GM23338 (cell line): Measurements from ENCODE around the gene NHLRC4. TPM values are rescaled to one million over a fixed set of nuclear protein-coding genes. Genes with fewer than 3 reads are reported as not detected.

Experiments
- ATAC-seq: fragments of 200-7000 bp; cut with Tn5 transposase; 3 replicates; pipeline ENCODE4 v1.9.1; 2020
- DNase-seq: peaks from one replicate; pipeline ENCODE4 v3.0.0-alpha.2; 2015; ENCODE audit warnings: low spot score
- H2AFZ ChIP-seq: fragments of 200-600 bp; sonication (generic); 2 replicates; pipeline ENCODE4 v1.8.0; 2016; ENCODE audit warnings: antibody characterized with exemption, mild to moderate bottlenecking, moderate library complexity
- H3F3A ChIP-seq: fragments of 200-600 bp; sonication (generic); replicated peaks from 2 replicates; pipeline ENCODE4 v1.8.0; 2017; ENCODE audit warnings: antibody characterized with exemption, mixed run types, low read depth
- H3K27ac ChIP-seq: fragments of 200-600 bp; sonication (generic); 2 replicates; pipeline ENCODE4 v1.6.1; 2016; ENCODE audit warnings: low read depth
- H3K27me3 ChIP-seq: fragments of 200-600 bp; sonication (generic); 2 replicates; pipeline ENCODE4 v1.8.0; 2016; ENCODE audit warnings: mild to moderate bottlenecking, mixed run types, moderate library complexity; ENCODE audit not compliant: insufficient read depth
- H3K36me3 ChIP-seq: fragments of 200-600 bp; sonication (generic); 2 replicates; pipeline ENCODE4 v1.8.0; 2016; ENCODE audit warnings: mild to moderate bottlenecking; ENCODE audit not compliant: insufficient read depth
- H3K4me1 ChIP-seq: fragments of 200-600 bp; sonication (generic); 2 replicates; pipeline ENCODE4 v1.8.0; 2016; ENCODE audit warnings: mild to moderate bottlenecking, moderate library complexity; ENCODE audit not compliant: insufficient read depth
- H3K4me2 ChIP-seq: fragments of 200-600 bp; sonication (generic); 2 replicates; pipeline ENCODE4 v1.7.1; 2017; ENCODE audit warnings: mixed run types
- H3K4me3 ChIP-seq: fragments of 200-600 bp; sonication (generic); 2 replicates; pipeline ENCODE4 v1.6.1; 2016; ENCODE audit warnings: mixed run types
- H3K79me2 ChIP-seq: fragments of 200-600 bp; sonication (generic); replicated peaks from 2 replicates; pipeline ENCODE4 v1.8.0; 2017; ENCODE audit warnings: mild to moderate bottlenecking; ENCODE audit not compliant: insufficient read depth
- H3K9me2 ChIP-seq: fragments of 200-600 bp; sonication (generic); 2 replicates; pipeline ENCODE4 v1.8.0; 2017; ENCODE audit not compliant: insufficient read depth
- H4K20me1 ChIP-seq: fragments of 200-600 bp; sonication (generic); replicated peaks from 2 replicates; pipeline ENCODE4 v1.8.0; 2017; ENCODE audit warnings: mild to moderate bottlenecking; ENCODE audit not compliant: insufficient read depth
- H3K27ac Mint-ChIP-seq: 2 replicates; pipeline ENCODE4 v1.8.0; 2020; ENCODE audit warnings: inconsistent platforms, mild to moderate bottlenecking, moderate library complexity, mixed read lengths
- H3K27me3 Mint-ChIP-seq: 3 replicates; pipeline ENCODE4 v1.8.0; 2022; ENCODE audit warnings: low read depth, mild to moderate bottlenecking, moderate library complexity, mixed read lengths, inconsistent platforms; ENCODE audit not compliant: insufficient read depth, poor library complexity
- H3K36me3 Mint-ChIP-seq: 3 replicates; pipeline ENCODE4 v1.8.0; 2021; ENCODE audit warnings: low read depth, mild to moderate bottlenecking, inconsistent platforms, moderate library complexity, mixed read lengths
- H3K4me1 Mint-ChIP-seq: 3 replicates; pipeline ENCODE4 v1.8.0; 2020; ENCODE audit warnings: mild to moderate bottlenecking, inconsistent platforms, mixed read lengths
- H3K4me3 Mint-ChIP-seq: 3 replicates; pipeline ENCODE4 v1.8.0; 2021; ENCODE audit warnings: moderate library complexity, mild to moderate bottlenecking, inconsistent platforms, mixed read lengths
- H3K9me3 Mint-ChIP-seq: 3 replicates; pipeline ENCODE4 v1.8.0; 2020; ENCODE audit warnings: moderate library complexity, mild to moderate bottlenecking, inconsistent platforms, mixed read lengths
- CREB1 ChIP-seq: fragments of 250-450 bp; sonication (Bioruptor Pico); IDR thresholded peaks from 2 replicates; pipeline ENCODE4 v1.5.0; 2020; ENCODE audit warnings: low read depth, mild to moderate bottlenecking, moderate library complexity
- CTCF ChIP-seq, 2 experiments: fragments of 200-600 bp in 1 of 2; sonication (generic) in 1 of 2; conservative IDR thresholded peaks; 2 replicates each; pipeline versions ENCODE4 v1.5.1 to v1.6.1; 2016 to 2017; ENCODE audit warnings: antibody characterized with exemption in 2 of 2, low read depth in 2 of 2, mild to moderate bottlenecking in 2 of 2, moderate library complexity in 1 of 2
- EZH2 ChIP-seq: fragments of 200-600 bp; sonication (generic); IDR thresholded peaks from one replicate; pipeline ENCODE4 v1.8.0; 2017; ENCODE audit warnings: antibody characterized with exemption, mild to moderate bottlenecking, low read depth; ENCODE audit not compliant: unreplicated experiment
- EZH2phosphoT487 ChIP-seq: fragments of 200-600 bp; sonication (generic); IDR thresholded peaks from one replicate; pipeline ENCODE4 v1.8.1; 2018; ENCODE audit warnings: antibody characterized with exemption; ENCODE audit not compliant: unreplicated experiment
- JUNB ChIP-seq: IDR thresholded peaks from one replicate; pipeline ENCODE4 v1.6.1; 2016; ENCODE audit warnings: antibody characterized with exemption; ENCODE audit not compliant: unreplicated experiment
- NANOG ChIP-seq: IDR thresholded peaks from 2 replicates; pipeline ENCODE4 v1.6.1; 2016; ENCODE audit warnings: antibody characterized with exemption, borderline replicate concordance
- POLR2AphosphoS5 ChIP-seq: IDR thresholded peaks from 2 replicates; pipeline ENCODE4 v1.6.1; 2016; ENCODE audit warnings: antibody characterized with exemption, low read depth
- REST ChIP-seq: IDR thresholded peaks from one replicate; pipeline ENCODE4 v1.6.1; 2018; ENCODE audit warnings: antibody characterized with exemption; ENCODE audit not compliant: unreplicated experiment
- STAT1 ChIP-seq: IDR thresholded peaks from one replicate; pipeline ENCODE4 v1.6.1; 2016; ENCODE audit warnings: antibody characterized with exemption; ENCODE audit not compliant: unreplicated experiment
- ZNF331 ChIP-seq: fragments of 250-450 bp; sonication (Bioruptor Pico); IDR thresholded peaks from 2 replicates; pipeline ENCODE4 v1.5.0; 2020; ENCODE audit warnings: low read depth, mild to moderate bottlenecking, moderate library complexity
- ZNF462 ChIP-seq: fragments of 250-450 bp; sonication (Bioruptor Pico); IDR thresholded peaks from 2 replicates; pipeline ENCODE4 v1.5.0; 2020; ENCODE audit warnings: mild to moderate bottlenecking, moderate library complexity
- polyA plus RNA-seq: library from polyadenylated mRNA; unstranded; fragments of >200 nt; fragmentation: Nextera tagmentation; extraction: Ambion mirVana; gene quantifications from 2 replicates; pipeline ENCODE4 v1.2.1, GENCODE V29; 2016
- total RNA-seq: library from RNA; depleted of rRNA; stranded (reverse); fragments of >200 nt; shearing (Covaris generic); gene quantifications from 2 replicates; pipeline ENCODE4 v1.2.3, GENCODE V29; 2014

The NHLRC4 gene
- total and polyA plus RNA-seq, 2 experiments from 2014 or later = 0.47 to 0.80 TPM

GRCh38 chr16:540645-541340, 26.0 kb upstream of the NHLRC4 start (continued):
- TF ChIP-seq ZNF462 (CRISPR knock-in tag) (no peak), POLR2AphosphoS5 (no peak), ZNF331 (CRISPR knock-in tag) (no peak), EZH2phosphoT487 (no peak), STAT1 (no peak), EZH2 (no peak)

- Histone ChIP-seq H3K79me2 (peaks cover 27% of the 10 kb centered on the region), H3K9me2 (no peaks in the 10 kb centered on the region), H2AFZ (no peak overlapping the region), H4K20me1 (peaks cover 8% of the 10 kb centered on the region; the same call in 1 of the 2 replicates), H3K27ac (no peak overlapping the region), H3F3A (no peaks in the 10 kb centered on the region), H3K4me3 (no peak overlapping the region), H3K4me2 (no peak overlapping the region), H3K4me1 (no peaks in the 10 kb centered on the region), H3K36me3 (no peaks in the 10 kb centered on the region), H3K27me3 (no peaks in the 10 kb centered on the region)
- Mint-ChIP-seq H3K27me3 (peaks cover 2% of the 10 kb centered on the region), H3K36me3 (no peaks in the 10 kb centered on the region), H3K4me3 (no peak overlapping the region), H3K4me1 (no peaks in the 10 kb centered on the region), H3K9me3 (peaks cover 4% of the 10 kb centered on the region; the same call in 1 of the 3 replicates), H3K27ac (no peak overlapping the region)
- ATAC-seq = no peak
- no peak for DNase-seq
- TF ChIP-seq JUNB (no peak), REST (no peak), POLR2AphosphoS5 (no peak), STAT1 (no peak), CTCF (conservative IDR thresholded peaks at IDR 0.05; ENCODE audit: low read depth in 2 of 2) (no peak; a peak in 1 of 4 replicates), CREB1 (no peak), NANOG (no peak), ZNF331 (CRISPR knock-in tag) (no peak)
Observed at GRCh38 chr16:543301-544164, 23.3 kb upstream of the NHLRC4 start.
